ENCODE measurements around the gene EPOP. TPM values are rescaled to one million over a fixed set of nuclear protein-coding genes. Genes with fewer than 3 reads are reported as not detected.

Gene EPOP
- total RNA-seq, 1 donor from 2014 or later = 13.0 TPM

DNA sequence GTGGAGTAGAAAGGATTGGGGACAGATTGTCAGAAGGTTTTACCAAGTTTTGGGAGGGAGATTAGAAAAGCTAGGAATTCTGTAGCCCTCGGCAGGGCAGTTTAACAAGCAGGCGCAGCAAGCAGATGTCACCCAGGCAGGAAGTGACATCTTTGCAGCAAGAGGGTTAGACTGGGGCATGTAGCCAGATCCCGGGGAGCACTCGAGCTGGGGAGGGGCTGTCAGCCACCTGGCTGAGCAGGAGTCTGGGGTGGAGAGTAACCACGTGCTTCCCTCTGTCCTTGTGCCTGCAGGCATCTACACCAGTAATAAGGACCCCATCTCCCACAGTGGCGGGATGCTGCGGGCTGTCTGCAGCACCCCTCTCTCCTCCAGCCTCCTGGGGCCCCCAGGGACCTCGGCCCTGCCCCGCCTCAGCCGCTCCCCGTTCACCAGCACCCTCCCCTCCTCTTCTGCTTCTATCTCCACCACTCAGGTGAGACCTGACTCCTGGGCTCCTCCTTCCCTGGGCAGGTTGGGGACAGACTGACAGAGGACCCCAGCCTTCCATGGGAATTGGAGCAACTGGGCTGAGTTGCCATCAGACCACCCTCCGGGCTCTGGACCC, 42.5 kb upstream of the EPOP start:
- Mint-ChIP-seq H3K4me1 (peaks cover 21% of the 10 kb centered on the region), H3K27me3 (ENCODE audit: low read depth) (peaks cover 10% of the 10 kb centered on the region), H3K9me3 (no peaks in the 10 kb centered on the region), H3K4me3 (no peak overlapping the region), H3K36me3 (ENCODE audit: low read depth) (peaks cover 7% of the 10 kb centered on the region), H3K27ac (ENCODE audit: unreplicated experiment) (no peak overlapping the region)
- no peak for DNase-seq (ENCODE audit: low read depth, low spot score)
- TF ChIP-seq, protein P1, sequence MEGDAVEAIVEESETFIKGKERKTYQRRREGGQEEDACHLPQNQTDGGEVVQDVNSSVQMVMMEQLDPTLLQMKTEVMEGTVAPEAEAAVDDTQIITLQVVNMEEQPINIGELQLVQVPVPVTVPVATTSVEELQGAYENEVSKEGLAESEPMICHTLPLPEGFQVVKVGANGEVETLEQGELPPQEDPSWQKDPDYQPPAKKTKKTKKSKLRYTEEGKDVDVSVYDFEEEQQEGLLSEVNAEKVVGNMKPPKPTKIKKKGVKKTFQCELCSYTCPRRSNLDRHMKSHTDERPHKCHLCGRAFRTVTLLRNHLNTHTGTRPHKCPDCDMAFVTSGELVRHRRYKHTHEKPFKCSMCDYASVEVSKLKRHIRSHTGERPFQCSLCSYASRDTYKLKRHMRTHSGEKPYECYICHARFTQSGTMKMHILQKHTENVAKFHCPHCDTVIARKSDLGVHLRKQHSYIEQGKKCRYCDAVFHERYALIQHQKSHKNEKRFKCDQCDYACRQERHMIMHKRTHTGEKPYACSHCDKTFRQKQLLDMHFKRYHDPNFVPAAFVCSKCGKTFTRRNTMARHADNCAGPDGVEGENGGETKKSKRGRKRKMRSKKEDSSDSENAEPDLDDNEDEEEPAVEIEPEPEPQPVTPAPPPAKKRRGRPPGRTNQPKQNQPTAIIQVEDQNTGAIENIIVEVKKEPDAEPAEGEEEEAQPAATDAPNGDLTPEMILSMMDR (conservative IDR thresholded peaks at IDR 0.05) = no peak

DNA sequence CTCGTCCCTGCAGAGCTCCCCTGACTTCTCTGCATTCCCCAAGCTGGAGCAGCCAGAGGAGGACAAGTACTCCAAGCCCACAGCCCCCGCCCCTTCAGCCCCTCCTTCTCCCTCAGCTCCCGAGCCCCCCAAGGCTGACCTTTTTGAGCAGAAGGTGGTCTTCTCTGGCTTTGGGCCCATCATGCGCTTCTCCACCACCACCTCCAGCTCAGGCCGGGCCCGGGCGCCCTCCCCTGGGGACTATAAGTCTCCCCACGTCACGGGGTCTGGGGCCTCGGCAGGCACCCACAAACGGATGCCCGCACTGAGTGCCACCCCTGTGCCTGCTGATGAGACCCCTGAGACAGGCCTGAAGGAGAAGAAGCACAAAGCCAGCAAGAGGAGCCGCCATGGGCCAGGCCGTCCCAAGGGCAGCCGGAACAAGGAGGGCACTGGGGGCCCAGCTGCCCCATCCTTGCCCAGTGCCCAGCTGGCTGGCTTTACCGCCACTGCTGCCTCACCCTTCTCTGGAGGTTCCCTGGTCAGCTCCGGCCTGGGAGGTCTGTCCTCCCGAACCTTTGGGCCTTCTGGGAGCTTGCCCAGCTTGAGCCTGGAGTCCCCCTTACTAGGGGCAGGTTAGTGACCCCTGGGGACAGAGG, 41.7 kb upstream of the EPOP start:
- TF ChIP-seq, protein P1 (conservative IDR thresholded peaks at IDR 0.05) = no peak
- no peak for DNase-seq (ENCODE audit: low read depth, low spot score)
- no peaks in the 10 kb centered on the region for H3K9me3 Mint-ChIP-seq

DNA sequence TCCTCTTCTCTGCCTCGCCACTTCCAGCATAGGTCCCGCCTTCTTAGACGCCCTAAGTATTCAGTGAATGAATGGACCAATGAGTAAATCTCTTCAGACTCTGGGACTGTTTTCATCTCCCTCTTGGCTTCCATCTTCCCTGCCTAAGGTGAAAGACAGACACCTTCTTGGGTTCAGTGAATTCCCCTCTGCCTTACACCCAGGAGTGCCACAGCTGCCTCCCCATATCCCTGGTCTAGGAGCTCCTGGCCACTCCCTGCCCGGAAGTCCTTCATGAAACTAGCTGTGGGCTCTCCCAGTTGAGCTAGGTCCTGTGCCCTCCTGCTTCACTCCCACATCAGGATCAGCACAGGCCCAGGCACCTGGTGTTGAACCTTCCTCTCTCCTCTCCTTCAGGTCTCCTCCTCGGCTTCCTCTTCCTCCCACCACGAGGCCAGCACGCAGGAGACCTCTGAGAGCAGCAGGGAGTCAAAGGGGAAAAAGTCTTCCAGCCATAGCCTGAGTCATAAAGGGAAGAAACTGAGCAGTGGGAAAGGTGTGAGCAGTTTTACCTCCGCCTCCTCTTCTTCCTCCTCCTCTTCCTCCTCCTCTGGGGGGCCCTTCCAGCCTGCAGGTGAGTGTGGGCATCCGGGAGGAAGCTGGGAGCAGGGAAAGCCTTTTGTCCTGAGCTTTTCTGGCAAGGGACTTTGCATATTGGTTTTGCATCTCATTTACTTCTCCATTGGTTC, 40.6 kb upstream of the EPOP start:
- H3K4me1 Mint-ChIP-seq = peaks cover 12% of the 10 kb centered on the region
- TF ChIP-seq, protein P1 (conservative IDR thresholded peaks at IDR 0.05) = no peak
- H3K36me3 Mint-ChIP-seq (ENCODE audit: low read depth) = peaks cover 7% of the 10 kb centered on the region
- peaks cover 10% of the 10 kb centered on the region for H3K27me3 Mint-ChIP-seq (ENCODE audit: low read depth)
- H3K9me3 Mint-ChIP-seq = no peaks in the 10 kb centered on the region
- H3K27ac Mint-ChIP-seq (ENCODE audit: unreplicated experiment) = peak overlapping the region; percentile 57
- H3K4me3 Mint-ChIP-seq = no peak overlapping the region
- no peak for DNase-seq (ENCODE audit: low read depth, low spot score)

More for the DNA sequence above, 41.7 kb upstream of the EPOP start:
- Mint-ChIP-seq H3K4me1 (peaks cover 21% of the 10 kb centered on the region), H3K27me3 (ENCODE audit: low read depth) (peaks cover 10% of the 10 kb centered on the region), H3K36me3 (ENCODE audit: low read depth) (peaks cover 7% of the 10 kb centered on the region), H3K4me3 (no peak overlapping the region), H3K27ac (ENCODE audit: unreplicated experiment) (no peak overlapping the region)

DNA sequence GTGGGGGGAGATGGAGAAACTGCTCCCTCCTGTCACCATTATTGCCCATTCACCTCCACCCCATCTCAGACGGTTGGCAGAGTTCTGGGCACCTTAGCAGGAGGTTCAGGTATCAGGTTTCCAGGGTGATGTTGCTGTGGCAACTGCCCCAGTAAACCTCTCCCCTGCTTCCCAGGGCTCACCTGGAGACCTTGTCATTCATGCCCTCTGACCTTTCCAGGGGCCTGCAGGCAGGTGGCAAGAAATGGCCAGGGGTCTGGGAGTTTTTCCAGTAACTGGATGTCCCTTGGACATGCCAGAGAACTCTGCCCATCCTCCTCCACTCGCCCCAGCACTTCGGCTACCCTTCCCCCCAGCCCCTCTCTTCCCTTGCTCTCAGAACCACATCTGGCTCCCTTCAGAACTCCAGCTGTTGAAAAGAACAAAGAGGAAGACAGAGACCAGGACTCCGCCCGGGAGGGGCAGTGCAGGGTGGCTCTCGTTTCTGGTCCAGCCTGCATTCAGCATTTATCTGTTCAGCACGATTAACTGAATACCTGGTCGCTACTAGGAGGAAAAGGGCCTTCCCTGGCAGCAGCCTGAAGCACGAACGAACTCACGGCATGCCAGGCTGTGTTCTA, 38.8 kb upstream of the EPOP start:
- Mint-ChIP-seq H3K4me3 (no peak overlapping the region), H3K4me1 (peaks cover 1% of the 10 kb centered on the region), H3K27me3 (ENCODE audit: low read depth) (peaks cover under 1% of the 10 kb centered on the region), H3K9me3 (no peaks in the 10 kb centered on the region), H3K27ac (ENCODE audit: unreplicated experiment) (no peak overlapping the region), H3K36me3 (ENCODE audit: low read depth) (peaks cover 13% of the 10 kb centered on the region)
- no peak for DNase-seq (ENCODE audit: low read depth, low spot score)
- TF ChIP-seq, protein P1 (conservative IDR thresholded peaks at IDR 0.05) = no peak

DNA sequence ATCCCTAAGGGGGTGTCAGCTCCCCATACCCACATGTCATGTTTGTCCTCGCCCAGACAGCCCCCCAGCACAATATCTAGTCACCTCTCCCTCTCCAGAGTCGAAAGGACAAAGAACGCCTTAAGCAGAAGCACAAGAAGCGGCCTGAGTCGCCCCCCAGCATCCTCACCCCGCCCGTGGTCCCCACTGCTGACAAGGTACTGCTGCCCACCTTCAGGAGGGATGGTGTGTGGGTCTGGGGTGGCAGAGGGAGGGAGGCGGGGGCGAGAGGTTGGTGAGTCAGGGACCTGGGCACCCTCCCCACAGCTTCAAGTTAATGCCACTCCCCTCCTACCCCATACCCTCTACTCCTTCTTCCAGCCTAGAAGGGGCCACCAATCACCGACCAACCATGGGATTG, 37.8 kb upstream of the EPOP start:
- Mint-ChIP-seq H3K27ac (ENCODE audit: unreplicated experiment) (no peak overlapping the region), H3K9me3 (no peaks in the 10 kb centered on the region), H3K4me1 (peaks cover 6% of the 10 kb centered on the region), H3K27me3 (ENCODE audit: low read depth) (no peaks in the 10 kb centered on the region), H3K36me3 (ENCODE audit: low read depth) (peaks cover 16% of the 10 kb centered on the region), H3K4me3 (no peak overlapping the region)
- no peak for DNase-seq (ENCODE audit: low read depth, low spot score)
- TF ChIP-seq, protein P1 (conservative IDR thresholded peaks at IDR 0.05) = no peak
